ENCODE data around the gene HBEGF.

GRCh38 chr5:140356853-140357725 is 10.7 kb upstream of the HBEGF start:
- TF ChIP-seq CTCF (IDR thresholded peaks at IDR 0.05): no peak
- no peak for TF ChIP-seq EZH2 (IDR thresholded peaks at IDR 0.05; ENCODE audit: borderline replicate concordance, insufficient read depth, low read depth, low read length, poor library complexity, severe bottlenecking)

Data from B cell (primary cell).